Esophagus squamous epithelium (tissue), 5 donors: ENCODE data around the gene DOK3. TPM values are rescaled to one million over a fixed set of nuclear protein-coding genes. Genes with fewer than 3 reads are reported as not detected.

Experiments used
- DNase-seq: peaks from one replicate; lab custom pipeline; 2025; lab: John Stamatoyannopoulos, UW
- H3K27ac ChIP-seq, 4 donors: fragments of 200-600 bp; sonication (generic); one replicate each; pipeline ENCODE4 v1.5.1; 2016 to 2019; ENCODE audit warnings: mild to moderate bottlenecking in 1 of 4
- H3K27me3 ChIP-seq, 4 donors: fragments of 200-600 bp; sonication (generic); 1 replicate in 3 of 4; 2 replicates in 1 of 4; pipeline versions ENCODE4 v1.5.1 to v1.6.0; 2017 to 2021; ENCODE audit warnings: antibody characterized with exemption in 1 of 4
- H3K36me3 ChIP-seq, 3 donors: fragments of 200-600 bp; sonication (generic); one replicate each; pipeline ENCODE4 v1.5.1; 2016 to 2019
- H3K4me1 ChIP-seq, 3 donors: fragments of 200-600 bp; sonication (generic); one replicate each; pipeline ENCODE4 v1.5.1; 2017 to 2019
- H3K4me3 ChIP-seq, 4 donors: fragments of 200-600 bp; sonication (generic); 1 replicate in 3 of 4; 2 replicates in 1 of 4; pipeline ENCODE4 v1.5.1; 2016 to 2019; ENCODE audit warnings: mild to moderate bottlenecking in 2 of 4, moderate library complexity in 1 of 4
- H3K9me3 ChIP-seq, 3 donors: fragments of 200-600 bp; sonication (generic); one replicate each; pipeline ENCODE4 v1.5.1; 2016 to 2019
- POLR2A ChIP-seq, 4 donors: fragments of 450-650 bp; IDR thresholded peaks; one replicate each; pipeline ENCODE4 v1.6.1; 2017; ENCODE audit warnings: antibody characterized with exemption in 4 of 4, mild to moderate bottlenecking in 4 of 4, moderate library complexity in 3 of 4
- WGBS, 2 donors: methylation state at CpG; one replicate each; pipeline ENCODE4 v1.1.5; 2018; 5-methylcytosine and 5-hydroxymethylcytosine counted together
- intact Hi-C: fragments of 100-400 bp; cut with DNase I; formaldehyde crosslinking; loops from one replicate; pipeline ENCODE4 v1.15.0; 2022
- total RNA-seq, 4 donors: library from RNA; depleted of rRNA; stranded (reverse); fragments of >200 nt; gene quantifications; one replicate each; pipeline ENCODE4 v1.1.0, GENCODE V29; 2016
- TF ChIP-seq, protein P1 (sequence below), 6 experiments: fragments of 450-650 bp in 4 of 6; fragments of 200-600 bp in 2 of 6; sonication (generic) in 2 of 6; IDR thresholded peaks; one replicate each; pipeline ENCODE4 v1.5.1; 2016 to 2019; ENCODE audit warnings: antibody characterized with exemption in 6 of 6, mild to moderate bottlenecking in 4 of 6, moderate library complexity in 4 of 6
- donor health status: DM: yes; HTN: yes; CAD: no.

DOK3 gene
- total RNA-seq, 4 donors from 2014 or later, result 2.4 to 7.2 (median 4.4) TPM

DNA sequence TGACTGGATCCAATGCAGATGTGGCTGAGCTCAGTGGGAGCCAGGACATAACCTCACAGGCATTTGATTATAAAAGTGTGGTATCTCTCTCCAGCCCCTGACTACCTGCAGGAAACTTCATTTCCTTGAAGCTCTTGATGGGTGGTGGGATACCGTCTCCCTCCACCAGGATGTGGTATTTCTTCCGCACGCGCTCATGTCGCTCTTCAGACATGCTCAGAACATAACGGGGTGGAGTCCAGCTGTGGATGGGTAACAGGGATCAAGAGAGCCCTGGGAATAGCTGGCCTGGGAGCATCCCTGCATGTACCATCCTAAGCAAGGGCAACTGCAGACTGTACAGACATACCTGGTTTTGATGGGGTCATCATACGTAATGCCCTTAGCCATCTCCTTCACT, 6.0 kb upstream of the DOK3 start:
- no peaks in the 10 kb centered on the region for H3K27me3 ChIP-seq

DNA sequence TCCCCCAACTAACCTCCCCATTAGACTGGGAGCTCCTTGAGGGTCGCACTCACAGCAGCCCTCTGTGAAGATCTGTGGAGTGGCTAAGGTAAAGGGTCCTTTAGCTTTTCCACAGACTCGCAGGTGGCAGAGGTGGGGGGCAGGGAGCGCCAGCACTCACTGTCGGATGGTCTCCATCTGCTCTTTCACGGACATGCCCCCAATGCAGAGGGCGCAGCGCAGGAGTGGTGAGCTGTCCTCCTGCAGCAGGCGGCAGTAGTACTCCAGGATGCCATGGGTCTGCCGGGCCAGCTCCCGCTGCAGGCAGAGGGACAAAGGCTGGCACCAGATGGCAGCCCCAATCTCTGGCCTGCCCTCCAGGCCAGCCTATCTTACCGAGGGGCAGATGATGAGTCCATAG, 4.9 kb upstream of the DOK3 start:
- H3K9me3 ChIP-seq, result no peaks in the 10 kb centered on the region
- intact Hi-C loops, result no loop called here
- 90 to 100% methylated on average over 1 to 7 of the region's 11 CpGs for WGBS, 2 donors
- H3K27me3 ChIP-seq, result no peaks in the 10 kb centered on the region
- peaks cover 25 to 68% (median 36%) of the 10 kb centered on the region in 3 donors for H3K36me3 ChIP-seq
- H3K27ac ChIP-seq, result no peak overlapping the region
- TF ChIP-seq, protein P1, sequence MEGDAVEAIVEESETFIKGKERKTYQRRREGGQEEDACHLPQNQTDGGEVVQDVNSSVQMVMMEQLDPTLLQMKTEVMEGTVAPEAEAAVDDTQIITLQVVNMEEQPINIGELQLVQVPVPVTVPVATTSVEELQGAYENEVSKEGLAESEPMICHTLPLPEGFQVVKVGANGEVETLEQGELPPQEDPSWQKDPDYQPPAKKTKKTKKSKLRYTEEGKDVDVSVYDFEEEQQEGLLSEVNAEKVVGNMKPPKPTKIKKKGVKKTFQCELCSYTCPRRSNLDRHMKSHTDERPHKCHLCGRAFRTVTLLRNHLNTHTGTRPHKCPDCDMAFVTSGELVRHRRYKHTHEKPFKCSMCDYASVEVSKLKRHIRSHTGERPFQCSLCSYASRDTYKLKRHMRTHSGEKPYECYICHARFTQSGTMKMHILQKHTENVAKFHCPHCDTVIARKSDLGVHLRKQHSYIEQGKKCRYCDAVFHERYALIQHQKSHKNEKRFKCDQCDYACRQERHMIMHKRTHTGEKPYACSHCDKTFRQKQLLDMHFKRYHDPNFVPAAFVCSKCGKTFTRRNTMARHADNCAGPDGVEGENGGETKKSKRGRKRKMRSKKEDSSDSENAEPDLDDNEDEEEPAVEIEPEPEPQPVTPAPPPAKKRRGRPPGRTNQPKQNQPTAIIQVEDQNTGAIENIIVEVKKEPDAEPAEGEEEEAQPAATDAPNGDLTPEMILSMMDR (IDR thresholded peaks at IDR 0.05), result no peak
- no peak for TF ChIP-seq POLR2A (IDR thresholded peaks at IDR 0.05)
- no peak for DNase-seq
- H3K4me1 ChIP-seq, result peaks cover 14 to 43% (median 15%) of the 10 kb centered on the region in 3 donors
- no peak overlapping the region for H3K4me3 ChIP-seq

More for the DNA sequence above, 6.0 kb upstream of the DOK3 start:
- Histone ChIP-seq H3K4me3 (peak overlapping the region in 3 of 4 donors; percentile 80 to 95 (median 87)), H3K27ac (peak overlapping the region in 1 of 4 donors; percentile 87), H3K4me1 (peaks cover 14 to 36% (median 15%) of the 10 kb centered on the region in 3 donors), H3K9me3 (no peaks in the 10 kb centered on the region), H3K36me3 (peaks cover 23 to 70% (median 37%) of the 10 kb centered on the region in 3 donors)
- intact Hi-C loops, result no loop called here
- no peak for DNase-seq
- TF ChIP-seq, protein P1 (IDR thresholded peaks at IDR 0.05), result no peak
- TF ChIP-seq POLR2A (IDR thresholded peaks at IDR 0.05), result no peak
- 70 to 89% methylated on average over 3 to 7 of the region's 7 CpGs for WGBS, 2 donors

DNA sequence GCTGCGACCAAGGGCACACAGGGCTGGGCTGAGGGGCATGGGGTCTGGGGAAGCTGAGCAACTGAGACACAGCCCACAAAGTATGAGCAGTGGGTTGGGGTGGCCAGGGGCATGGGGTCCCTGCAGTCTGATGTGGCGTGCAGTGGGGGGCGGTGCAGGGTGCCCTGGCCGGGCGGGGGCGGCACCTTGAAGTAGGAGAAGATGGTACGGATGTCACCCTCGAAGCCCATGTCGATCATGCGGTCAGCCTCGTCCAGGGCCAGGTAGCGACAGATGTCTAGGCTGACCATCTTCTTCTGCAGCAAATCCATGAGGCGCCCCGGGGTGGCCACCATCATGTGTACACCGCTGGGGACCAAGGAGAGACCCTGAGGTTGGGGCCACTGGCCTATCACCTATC, 3.9 kb upstream of the DOK3 start:
- H3K9me3 ChIP-seq, result no peaks in the 10 kb centered on the region
- no peaks in the 10 kb centered on the region for H3K27me3 ChIP-seq
- DNase-seq, result no peak
- no peak overlapping the region for H3K27ac ChIP-seq
- no peak overlapping the region for H3K4me3 ChIP-seq
- peaks cover 25 to 60% (median 36%) of the 10 kb centered on the region in 3 donors for H3K36me3 ChIP-seq
- WGBS, 2 donors, result 93 to 94% methylated on average over 6 to 14 of the region's 15 CpGs
- TF ChIP-seq, protein P1 (IDR thresholded peaks at IDR 0.05), result no peak
- no peak for TF ChIP-seq POLR2A (IDR thresholded peaks at IDR 0.05)
- peaks cover 14 to 40% (median 15%) of the 10 kb centered on the region in 3 donors for H3K4me1 ChIP-seq
- intact Hi-C loops, result no loop called here

DNA sequence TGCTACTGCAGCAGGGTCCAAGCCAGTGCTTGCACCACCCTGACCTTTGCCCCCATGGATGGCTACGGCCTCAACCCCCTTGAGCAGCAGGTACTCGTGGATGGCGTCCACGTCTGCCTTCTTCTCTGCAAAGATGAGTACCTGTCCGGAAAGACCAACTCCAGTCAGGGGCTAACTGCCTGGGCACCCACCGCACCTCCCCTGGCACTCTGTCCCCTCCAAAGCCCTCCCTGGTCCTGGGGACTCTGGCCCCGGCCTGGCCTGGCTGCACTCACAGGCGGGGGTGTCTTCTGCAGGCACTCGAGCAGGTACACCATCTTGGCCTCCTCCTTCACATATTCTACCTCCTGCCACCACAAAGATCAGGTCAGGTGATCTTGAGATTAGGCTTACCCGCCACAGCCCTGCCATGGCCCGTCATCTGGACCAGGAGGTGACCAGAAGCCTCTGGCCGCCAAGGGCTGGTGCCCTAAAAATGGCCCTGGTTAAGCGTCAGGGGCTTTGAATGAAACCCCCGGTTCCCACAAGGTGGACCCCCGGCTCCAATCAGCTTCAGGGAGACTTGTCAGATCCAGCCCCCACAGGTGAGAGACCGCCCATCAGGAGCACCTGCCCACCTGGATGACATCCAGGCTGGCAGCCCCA, 3.2 kb upstream of the DOK3 start:
- Histone ChIP-seq H3K4me3 (no peak overlapping the region), H3K36me3 (peaks cover 25 to 60% (median 36%) of the 10 kb centered on the region in 3 donors), H3K9me3 (no peaks in the 10 kb centered on the region), H3K27ac (no peak overlapping the region), H3K27me3 (no peaks in the 10 kb centered on the region), H3K4me1 (peaks cover 14 to 40% (median 15%) of the 10 kb centered on the region in 3 donors)
- intact Hi-C loops, result no loop called here
- no peak for DNase-seq
- no peak for TF ChIP-seq POLR2A (IDR thresholded peaks at IDR 0.05)
- TF ChIP-seq, protein P1 (IDR thresholded peaks at IDR 0.05), result no peak
- 90 to 96% methylated on average over 5 of the region's 16 CpGs for WGBS, 2 donors
